ENCODE measurements around the gene ZC3H14.
A peak's percentile ranks its signal among the peaks of the same experiment; 100 is the strongest.

ZC3H14 gene

GRCh38 chr14:88547386-88547780 is 15.5 kb upstream of the ZC3H14 start:
- H2AFZ ChIP-seq (ENCODE audit: low read length): no peak overlapping the region
- WGBS, 2 donors (ENCODE audit: extremely low coverage in 2 of 2, insufficient read length in 2 of 2, insufficient replicate concordance in 1 of 2): no CpG with 5 or more reads among the region's 3 CpGs
- no peak overlapping the region for H2BK5ac ChIP-seq (ENCODE audit: low read length)
- no peak overlapping the region for H3K14ac ChIP-seq (ENCODE audit: low read length)
- no peak overlapping the region for H3K18ac ChIP-seq (ENCODE audit: low read length)
- H3K9me3 ChIP-seq (replicated peaks in 1 of 2; ENCODE audit: control insufficient read depth in 2 of 2, insufficient read depth in 1 of 2, low read depth in 1 of 2, low read length in 2 of 2): no peaks in the 10 kb centered on the region
- H2BK15ac ChIP-seq (ENCODE audit: low read length): no peak overlapping the region
- no peak overlapping the region for H2BK12ac ChIP-seq (ENCODE audit: low read length)
- H3K4ac ChIP-seq (ENCODE audit: low read length): no peak overlapping the region
- H2AK5ac ChIP-seq (ENCODE audit: low read depth, low read length): no peak overlapping the region
- H3K4me1 ChIP-seq (ENCODE audit: control insufficient read depth in 2 of 2, insufficient read depth in 1 of 2, low read depth in 1 of 2, low read length in 2 of 2): peaks cover 2 to 5% of the 10 kb centered on the region in 2 donors
- H3K79me1 ChIP-seq (ENCODE audit: low read depth, low read length): peaks cover 6% of the 10 kb centered on the region
- H4K91ac ChIP-seq (ENCODE audit: low read depth, low read length, poor library complexity): no peak overlapping the region
- H3K23ac ChIP-seq (ENCODE audit: low read depth, low read length, poor library complexity): no peak overlapping the region
- no peaks in the 10 kb centered on the region for H3K27me3 ChIP-seq (ENCODE audit: control insufficient read depth in 3 of 3, insufficient read depth in 3 of 3, low read depth in 1 of 3, low read length in 3 of 3)
- no peak overlapping the region for H2BK120ac ChIP-seq (ENCODE audit: low read depth, low read length)
- no peak overlapping the region for H3K4me3 ChIP-seq (ENCODE audit: low read length in 2 of 2)
- no peak overlapping the region for H3K4me2 ChIP-seq (ENCODE audit: insufficient read depth, low read length, poor library complexity, severe bottlenecking)
- DNase-seq (ENCODE audit: low spot score): no peak
- no peak overlapping the region for H3K9ac ChIP-seq (ENCODE audit: low read depth, low read length, poor library complexity)
- H3K27ac ChIP-seq (replicated peaks; ENCODE audit: low read length): no peak overlapping the region
- peaks cover 15 to 70% of the 10 kb centered on the region in 2 donors for H3K36me3 ChIP-seq (replicated peaks in 1 of 2; ENCODE audit: control insufficient read depth in 2 of 2, insufficient read depth in 2 of 2, low read length in 2 of 2)
- H4K8ac ChIP-seq (ENCODE audit: low read depth, low read length): no peak overlapping the region

- Histone ChIP-seq H3K4me1 (ENCODE audit: control insufficient read depth in 2 of 2, insufficient read depth in 1 of 2, low read depth in 1 of 2, low read length in 2 of 2) (peaks cover 5% of the 10 kb centered on the region in 2 donors), H3K18ac (ENCODE audit: low read length) (no peak overlapping the region), H4K91ac (ENCODE audit: low read depth, low read length, poor library complexity) (no peak overlapping the region), H2BK5ac (ENCODE audit: low read length) (no peak overlapping the region), H2BK12ac (ENCODE audit: low read length) (no peak overlapping the region), H3K36me3 (replicated peaks in 1 of 2; ENCODE audit: control insufficient read depth in 2 of 2, insufficient read depth in 2 of 2, low read length in 2 of 2) (peaks cover 15 to 48% of the 10 kb centered on the region in 2 donors), H3K9ac (ENCODE audit: low read depth, low read length, poor library complexity) (no peak overlapping the region), H2BK15ac (ENCODE audit: low read length) (no peak overlapping the region), H3K23ac (ENCODE audit: low read depth, low read length, poor library complexity) (no peak overlapping the region), H2AK5ac (ENCODE audit: low read depth, low read length) (no peak overlapping the region), H3K27me3 (ENCODE audit: control insufficient read depth in 3 of 3, insufficient read depth in 3 of 3, low read depth in 1 of 3, low read length in 3 of 3) (no peaks in the 10 kb centered on the region), H3K4ac (ENCODE audit: low read length) (no peak overlapping the region), H3K4me2 (ENCODE audit: insufficient read depth, low read length, poor library complexity, severe bottlenecking) (no peak overlapping the region), H2AFZ (ENCODE audit: low read length) (no peak overlapping the region), H3K79me1 (ENCODE audit: low read depth, low read length) (peaks cover 6% of the 10 kb centered on the region), H4K8ac (ENCODE audit: low read depth, low read length) (no peak overlapping the region), H3K27ac (replicated peaks; ENCODE audit: low read length) (no peak overlapping the region), H3K14ac (ENCODE audit: low read length) (no peak overlapping the region), H3K4me3 (ENCODE audit: low read length in 2 of 2) (peak overlapping the region in 1 of 2 donors; percentile 35), H3K9me3 (replicated peaks in 1 of 2; ENCODE audit: control insufficient read depth in 2 of 2, insufficient read depth in 1 of 2, low read depth in 1 of 2, low read length in 2 of 2) (no peaks in the 10 kb centered on the region), H2BK120ac (ENCODE audit: low read depth, low read length) (no peak overlapping the region)
- no peak for DNase-seq (ENCODE audit: low spot score)
- WGBS, 2 donors (ENCODE audit: extremely low coverage in 2 of 2, insufficient read length in 2 of 2, insufficient replicate concordance in 1 of 2): no CpG with 5 or more reads among the region's 15 CpGs
Observed at GRCh38 chr14:88550078-88550477, 12.8 kb upstream of the ZC3H14 start.

DNA sequence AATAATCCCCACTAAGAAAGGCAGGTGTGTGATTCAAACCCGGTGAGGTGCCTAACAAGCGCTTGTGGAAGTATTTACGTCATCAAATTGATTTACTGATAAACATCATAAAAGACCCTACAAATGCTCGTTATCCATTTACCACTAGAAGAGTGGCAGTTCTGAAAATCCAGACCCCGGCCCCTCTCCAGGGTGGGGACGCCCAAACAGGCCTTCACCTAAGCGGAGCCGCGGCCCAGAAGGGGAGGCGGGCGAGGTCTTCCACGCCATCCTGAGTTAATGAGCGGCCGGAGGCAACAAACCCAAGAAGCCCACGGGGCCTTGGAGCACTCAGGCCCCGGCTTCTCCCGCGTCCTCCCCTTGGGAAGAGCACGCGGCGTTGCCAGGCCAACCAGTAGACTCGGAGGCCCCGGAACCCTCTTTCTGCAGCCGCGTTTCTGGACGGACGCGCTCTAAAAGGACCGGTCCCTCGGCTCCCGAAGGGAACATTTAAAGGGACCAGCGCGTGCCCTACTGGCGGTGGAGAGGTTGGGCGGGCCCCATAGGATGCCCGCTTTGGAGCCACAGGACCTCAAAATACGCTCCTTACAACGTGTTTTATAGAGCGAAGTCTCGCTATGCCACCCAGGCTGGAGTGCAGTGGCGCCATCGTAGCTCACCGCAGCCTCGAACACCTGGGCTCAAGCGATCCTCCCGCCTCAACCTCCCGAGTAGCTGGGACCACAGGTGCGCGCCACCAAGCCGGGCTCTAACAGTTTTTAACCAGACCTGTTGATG is 11.6 kb upstream of the ZC3H14 start:
- Histone ChIP-seq H3K79me1 (ENCODE audit: low read depth, low read length) (peaks cover 6% of the 10 kb centered on the region), H3K27me3 (ENCODE audit: control insufficient read depth in 3 of 3, insufficient read depth in 3 of 3, low read depth in 1 of 3, low read length in 3 of 3) (no peaks in the 10 kb centered on the region), H3K4me1 (ENCODE audit: control insufficient read depth in 2 of 2, insufficient read depth in 1 of 2, low read depth in 1 of 2, low read length in 2 of 2) (peaks cover 5 to 10% of the 10 kb centered on the region in 2 donors), H3K36me3 (replicated peaks in 1 of 2; ENCODE audit: control insufficient read depth in 2 of 2, insufficient read depth in 2 of 2, low read length in 2 of 2) (peaks cover 15 to 43% of the 10 kb centered on the region in 2 donors), H3K4me3 (ENCODE audit: low read length in 2 of 2) (peak overlapping the region; percentile 53 to 74), H3K9me3 (replicated peaks in 1 of 2; ENCODE audit: control insufficient read depth in 2 of 2, insufficient read depth in 1 of 2, low read depth in 1 of 2, low read length in 2 of 2) (no peaks in the 10 kb centered on the region), H2AK5ac (ENCODE audit: low read depth, low read length) (peak overlapping the region; percentile 47), H3K14ac (ENCODE audit: low read length) (no peak overlapping the region), H3K23ac (ENCODE audit: low read depth, low read length, poor library complexity) (peak overlapping the region; percentile 5), H3K4ac (ENCODE audit: low read length) (no peak overlapping the region), H4K8ac (ENCODE audit: low read depth, low read length) (no peak overlapping the region), H2BK120ac (ENCODE audit: low read depth, low read length) (no peak overlapping the region), H2BK5ac (ENCODE audit: low read length) (peak overlapping the region; percentile 15), H2BK12ac (ENCODE audit: low read length) (no peak overlapping the region), H4K91ac (ENCODE audit: low read depth, low read length, poor library complexity) (no peak overlapping the region), H2BK15ac (ENCODE audit: low read length) (no peak overlapping the region), H3K18ac (ENCODE audit: low read length) (peak overlapping the region; percentile 69), H2AFZ (ENCODE audit: low read length) (peak overlapping the region; percentile 92), H3K4me2 (ENCODE audit: insufficient read depth, low read length, poor library complexity, severe bottlenecking) (peak overlapping the region; percentile 60), H3K27ac (replicated peaks; ENCODE audit: low read length) (no peak overlapping the region), H3K9ac (ENCODE audit: low read depth, low read length, poor library complexity) (no peak overlapping the region)
- DNase-seq (ENCODE audit: low spot score): peak; percentile 73
- no CpG with 5 or more reads among the region's 50 CpGs for WGBS, 2 donors (ENCODE audit: extremely low coverage in 2 of 2, insufficient read length in 2 of 2, insufficient replicate concordance in 1 of 2)

- Histone ChIP-seq H3K79me1 (ENCODE audit: low read depth, low read length) (peaks cover 6% of the 10 kb centered on the region), H4K91ac (ENCODE audit: low read depth, low read length, poor library complexity) (no peak overlapping the region), H3K4me3 (ENCODE audit: low read length in 2 of 2) (peak overlapping the region; percentile 53 to 74), H2BK5ac (ENCODE audit: low read length) (peak overlapping the region; percentile 15), H3K23ac (ENCODE audit: low read depth, low read length, poor library complexity) (no peak overlapping the region), H2BK12ac (ENCODE audit: low read length) (no peak overlapping the region), H2BK15ac (ENCODE audit: low read length) (no peak overlapping the region), H3K27ac (replicated peaks; ENCODE audit: low read length) (no peak overlapping the region), H3K9me3 (replicated peaks in 1 of 2; ENCODE audit: control insufficient read depth in 2 of 2, insufficient read depth in 1 of 2, low read depth in 1 of 2, low read length in 2 of 2) (no peaks in the 10 kb centered on the region), H3K14ac (ENCODE audit: low read length) (no peak overlapping the region), H3K9ac (ENCODE audit: low read depth, low read length, poor library complexity) (no peak overlapping the region), H3K36me3 (replicated peaks in 1 of 2; ENCODE audit: control insufficient read depth in 2 of 2, insufficient read depth in 2 of 2, low read length in 2 of 2) (peaks cover 15 to 36% of the 10 kb centered on the region in 2 donors), H2BK120ac (ENCODE audit: low read depth, low read length) (no peak overlapping the region), H2AFZ (ENCODE audit: low read length) (peak overlapping the region; percentile 92), H3K18ac (ENCODE audit: low read length) (no peak overlapping the region), H2AK5ac (ENCODE audit: low read depth, low read length) (peak overlapping the region; percentile 47), H4K8ac (ENCODE audit: low read depth, low read length) (no peak overlapping the region), H3K4me2 (ENCODE audit: insufficient read depth, low read length, poor library complexity, severe bottlenecking) (peak overlapping the region; percentile 60), H3K4ac (ENCODE audit: low read length) (no peak overlapping the region), H3K27me3 (ENCODE audit: control insufficient read depth in 3 of 3, insufficient read depth in 3 of 3, low read depth in 1 of 3, low read length in 3 of 3) (no peaks in the 10 kb centered on the region), H3K4me1 (ENCODE audit: control insufficient read depth in 2 of 2, insufficient read depth in 1 of 2, low read depth in 1 of 2, low read length in 2 of 2) (peaks cover 5 to 10% of the 10 kb centered on the region in 2 donors)
- whole genome bisulfite sequencing, 2 donors (ENCODE audit: extremely low coverage in 2 of 2, insufficient read length in 2 of 2, insufficient replicate concordance in 1 of 2): no CpG with 5 or more reads among the region's 23 CpGs
- no peak for DNase-seq (ENCODE audit: low spot score)
Observed at GRCh38 chr14:88551980-88552431, 10.8 kb upstream of the ZC3H14 start.
